Measurements from ENCODE around the gene KRT74.

- no peak for TF ChIP-seq CTCF (IDR thresholded peaks at IDR 0.05)
- TF ChIP-seq POLR2A (IDR thresholded peaks at IDR 0.05) = no peak
These were observed 18.1 kb downstream of the KRT74 start for GRCh38 chr12:52555577-52555976.

Data from Peyer's patch (tissue), 4 donors.